Gastrocnemius medialis (tissue), 4 donors: ENCODE measurements around the gene LINGO4. TPM values are rescaled to one million over a fixed set of nuclear protein-coding genes. Genes with fewer than 3 reads are reported as not detected.

Source experiments
- ATAC-seq, 2 donors: fragments of 150-250 bp; one replicate each; pipeline ENCODE4 v1.9.1; 2016
- DNase-seq, 2 donors: peaks; one replicate each; pipeline ENCODE4 v3.0.0-alpha.2; 2019
- H3K27ac ChIP-seq, 4 donors: fragments of 200-600 bp; sonication (generic); 1 replicate in 1 of 4; 2 replicates in 3 of 4; pipeline ENCODE4 v1.5.1; 2016 to 2018; ENCODE audit warnings: mild to moderate bottlenecking in 2 of 4, moderate library complexity in 1 of 4
- H3K27me3 ChIP-seq, 3 donors: fragments of 200-600 bp; sonication (generic) in 2 of 3; 1 replicate in 1 of 3; 2 replicates in 2 of 3; pipeline versions ENCODE4 v1.5.1 to v1.6.0; 2016 to 2019; ENCODE audit warnings: mild to moderate bottlenecking in 1 of 3, moderate library complexity in 1 of 3
- H3K36me3 ChIP-seq, 2 donors: fragments of 200-600 bp; sonication (generic) in 1 of 2; one replicate each; pipeline ENCODE4 v1.5.1; 2017 to 2018
- H3K4me1 ChIP-seq, 2 donors: fragments of 200-600 bp; sonication (generic) in 1 of 2; one replicate each; pipeline ENCODE4 v1.5.1; 2016 to 2017; ENCODE audit warnings: mild to moderate bottlenecking in 2 of 2
- H3K4me3 ChIP-seq, 4 donors: fragments of 200-600 bp; sonication (generic) in 3 of 4; 1 replicate in 1 of 4; 2 replicates in 3 of 4; pipeline ENCODE4 v1.5.1; 2016 to 2019; ENCODE audit warnings: mild to moderate bottlenecking in 2 of 4
- H3K9me3 ChIP-seq, 3 donors: fragments of 200-600 bp; sonication (generic) in 2 of 3; 1 replicate in 1 of 3; 2 replicates in 2 of 3; pipeline ENCODE4 v1.5.1; 2016 to 2019
- CTCF ChIP-seq, 5 experiments: fragments of 450-650 bp in 3 of 5; fragments of 200-600 bp in 2 of 5; sonication (generic) in 2 of 5; IDR thresholded peaks in 4 of 5; conservative IDR thresholded peaks in 1 of 5; 1 replicate in 4 of 5; 2 replicates in 1 of 5; pipeline ENCODE4 v1.5.1; 2016 to 2019; ENCODE audit warnings: antibody characterized with exemption in 5 of 5, mild to moderate bottlenecking in 3 of 5, moderate library complexity in 3 of 5
- POLR2A ChIP-seq, 2 donors: fragments of 450-650 bp; IDR thresholded peaks; one replicate each; pipeline ENCODE4 v1.6.1; 2017; ENCODE audit warnings: antibody characterized with exemption in 2 of 2, mild to moderate bottlenecking in 2 of 2, moderate library complexity in 2 of 2
- in situ Hi-C, 4 donors: fragments of 200-750 bp; cut with MboI; loops; one replicate each; pipeline versions ENCODE4 v1.15.0 to v1.8.0; 2017; ENCODE audit warnings: low sequenced_read_pairs in 4 of 4
- intact Hi-C: fragments of 100-400 bp; cut with DNase I; formaldehyde crosslinking; loops from one replicate; pipeline ENCODE4 v1.15.1; 2023; ENCODE audit warnings: low total_unique reads
- total RNA-seq, 4 donors: library from RNA; depleted of rRNA; stranded (reverse); fragments of >200 nt; gene quantifications; one replicate each; pipeline versions ENCODE4 v1.1.0 to v1.2.3, GENCODE V29; 2016

Gene LINGO4
- total RNA-seq, 4 donors from 2014 or later: 4.2 to 24.5 (median 14.3) TPM

GRCh38 chr1:151820940-151821339 lies 15.7 kb upstream of the LINGO4 start:
- TF ChIP-seq POLR2A (IDR thresholded peaks at IDR 0.05) (no peak), CTCF (IDR thresholded peaks at IDR 0.05 in 4 of 5, conservative IDR thresholded peaks at IDR 0.05 in 1 of 5) (no peak)
- H3K27ac ChIP-seq: peak overlapping the region; percentile 44 to 99 (median 64)
- no peaks in the 10 kb centered on the region for H3K27me3 ChIP-seq
- ATAC-seq (no peak), DNase-seq (no peak)
- intact Hi-C loops (loop anchor here (10.0 kb wide), 1 partner anchor 806 kb away; no protein-coding TSS in a partner anchor), in situ Hi-C loops (no loop called here)
- H3K4me3 ChIP-seq: no peak overlapping the region
- peaks cover 0 to 11% of the 10 kb centered on the region in 2 donors for H3K36me3 ChIP-seq
- H3K4me1 ChIP-seq: peaks cover 35 to 47% of the 10 kb centered on the region in 2 donors
- no peaks in the 10 kb centered on the region for H3K9me3 ChIP-seq

GRCh38 chr1:151819976-151820623 lies 14.9 kb upstream of the LINGO4 start:
- no peak overlapping the region for H3K4me3 ChIP-seq
- peak in 1 of 2 donors; percentile 59 for DNase-seq
- no peak for TF ChIP-seq POLR2A (IDR thresholded peaks at IDR 0.05)
- TF ChIP-seq CTCF (IDR thresholded peaks at IDR 0.05 in 4 of 5, conservative IDR thresholded peaks at IDR 0.05 in 1 of 5): no peak
- peak overlapping the region; percentile 44 to 99 (median 64) for H3K27ac ChIP-seq
- peaks cover 0 to 19% of the 10 kb centered on the region in 2 donors for H3K36me3 ChIP-seq
- in situ Hi-C loops (no loop called here), intact Hi-C loops (loop anchor here (10.0 kb wide), 1 partner anchor 805 kb away; no protein-coding TSS in a partner anchor)
- H3K9me3 ChIP-seq: no peaks in the 10 kb centered on the region
- ATAC-seq: peak; percentile 40 to 63
- no peaks in the 10 kb centered on the region for H3K27me3 ChIP-seq
- peaks cover 27 to 38% of the 10 kb centered on the region in 2 donors for H3K4me1 ChIP-seq

DNA sequence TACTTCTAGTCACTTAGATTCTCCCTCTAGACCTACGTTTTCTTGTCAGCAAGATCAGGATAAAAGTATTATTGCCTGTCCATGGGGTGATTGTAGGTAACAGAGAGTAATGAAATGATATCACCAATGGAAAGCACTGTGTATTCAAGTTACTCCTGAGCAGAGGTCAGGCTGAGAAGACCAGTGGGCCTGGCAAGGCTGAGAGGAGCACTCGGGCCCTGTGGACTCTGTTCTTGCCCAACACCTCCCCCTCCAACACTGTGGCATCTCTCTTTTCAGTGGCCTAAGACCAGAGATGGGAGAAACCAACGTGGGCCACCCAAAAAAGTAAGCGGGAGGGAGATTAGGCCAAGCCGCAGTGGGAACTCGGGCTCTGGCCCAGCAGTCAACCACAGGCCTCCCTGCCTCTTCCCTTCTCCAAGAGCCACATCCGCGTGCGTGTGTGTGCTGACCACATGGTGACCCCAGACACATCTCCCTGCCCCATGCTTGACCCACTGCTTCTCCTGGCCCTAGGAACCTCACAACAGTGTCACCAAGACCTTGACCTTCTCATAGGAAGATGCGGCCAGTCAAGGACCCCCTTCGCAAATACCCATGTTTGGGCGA lies 14.1 kb upstream of the LINGO4 start:
- peak overlapping the region; percentile 44 to 99 (median 64) for H3K27ac ChIP-seq

GRCh38 chr1:151817353-151817730 lies 12.1 kb upstream of the LINGO4 start:
- intact Hi-C loops (no loop called here), in situ Hi-C loops (no loop called here)
- no peak for DNase-seq

More for the DNA sequence above, 14.1 kb upstream of the LINGO4 start:
- ATAC-seq (no peak), DNase-seq (no peak)
- H3K4me3 ChIP-seq: no peak overlapping the region
- intact Hi-C loops (no loop called here), in situ Hi-C loops (no loop called here)
- peaks cover 27 to 31% of the 10 kb centered on the region in 2 donors for H3K4me1 ChIP-seq
- H3K36me3 ChIP-seq: peaks cover 0 to 25% of the 10 kb centered on the region in 2 donors
- no peaks in the 10 kb centered on the region for H3K9me3 ChIP-seq
- no peaks in the 10 kb centered on the region for H3K27me3 ChIP-seq
- no peak for TF ChIP-seq CTCF (IDR thresholded peaks at IDR 0.05 in 4 of 5, conservative IDR thresholded peaks at IDR 0.05 in 1 of 5)
- no peak for TF ChIP-seq POLR2A (IDR thresholded peaks at IDR 0.05)

More at GRCh38 chr1:151817353-151817730, 12.1 kb upstream of the LINGO4 start:
- Histone ChIP-seq H3K9me3 (no peaks in the 10 kb centered on the region), H3K4me1 (peaks cover 26 to 32% of the 10 kb centered on the region in 2 donors), H3K36me3 (peaks cover 0 to 33% of the 10 kb centered on the region in 2 donors), H3K27ac (no peak overlapping the region), H3K4me3 (no peak overlapping the region), H3K27me3 (no peaks in the 10 kb centered on the region)
- TF ChIP-seq POLR2A (IDR thresholded peaks at IDR 0.05): no peak
- no peak for TF ChIP-seq CTCF (IDR thresholded peaks at IDR 0.05 in 4 of 5, conservative IDR thresholded peaks at IDR 0.05 in 1 of 5)
- ATAC-seq: no peak
